GM23338 (cell line): ENCODE data around the gene TSSC4. TPM values are rescaled to one million over a fixed set of nuclear protein-coding genes. Genes with fewer than 3 reads are reported as not detected.

Experiments
- ATAC-seq: fragments of 200-7000 bp; cut with Tn5 transposase; 3 replicates; pipeline ENCODE4 v1.9.1; 2020
- DNase-seq: peaks from one replicate; pipeline ENCODE4 v3.0.0-alpha.2; 2015; ENCODE audit warnings: low spot score
- H2AFZ ChIP-seq: fragments of 200-600 bp; sonication (generic); 2 replicates; pipeline ENCODE4 v1.8.0; 2016; ENCODE audit warnings: antibody characterized with exemption, mild to moderate bottlenecking, moderate library complexity
- H3F3A ChIP-seq: fragments of 200-600 bp; sonication (generic); replicated peaks from 2 replicates; pipeline ENCODE4 v1.8.0; 2017; ENCODE audit warnings: antibody characterized with exemption, mixed run types, low read depth
- H3K27ac ChIP-seq: fragments of 200-600 bp; sonication (generic); 2 replicates; pipeline ENCODE4 v1.6.1; 2016; ENCODE audit warnings: low read depth
- H3K27me3 ChIP-seq: fragments of 200-600 bp; sonication (generic); 2 replicates; pipeline ENCODE4 v1.8.0; 2016; ENCODE audit warnings: mild to moderate bottlenecking, mixed run types, moderate library complexity; ENCODE audit not compliant: insufficient read depth
- H3K36me3 ChIP-seq: fragments of 200-600 bp; sonication (generic); 2 replicates; pipeline ENCODE4 v1.8.0; 2016; ENCODE audit warnings: mild to moderate bottlenecking; ENCODE audit not compliant: insufficient read depth
- H3K4me1 ChIP-seq: fragments of 200-600 bp; sonication (generic); 2 replicates; pipeline ENCODE4 v1.8.0; 2016; ENCODE audit warnings: mild to moderate bottlenecking, moderate library complexity; ENCODE audit not compliant: insufficient read depth
- H3K4me2 ChIP-seq: fragments of 200-600 bp; sonication (generic); 2 replicates; pipeline ENCODE4 v1.7.1; 2017; ENCODE audit warnings: mixed run types
- H3K4me3 ChIP-seq: fragments of 200-600 bp; sonication (generic); 2 replicates; pipeline ENCODE4 v1.6.1; 2016; ENCODE audit warnings: mixed run types
- H3K79me2 ChIP-seq: fragments of 200-600 bp; sonication (generic); replicated peaks from 2 replicates; pipeline ENCODE4 v1.8.0; 2017; ENCODE audit warnings: mild to moderate bottlenecking; ENCODE audit not compliant: insufficient read depth
- H3K9me2 ChIP-seq: fragments of 200-600 bp; sonication (generic); 2 replicates; pipeline ENCODE4 v1.8.0; 2017; ENCODE audit not compliant: insufficient read depth
- H4K20me1 ChIP-seq: fragments of 200-600 bp; sonication (generic); replicated peaks from 2 replicates; pipeline ENCODE4 v1.8.0; 2017; ENCODE audit warnings: mild to moderate bottlenecking; ENCODE audit not compliant: insufficient read depth
- H3K27ac Mint-ChIP-seq: 2 replicates; pipeline ENCODE4 v1.8.0; 2020; ENCODE audit warnings: inconsistent platforms, mild to moderate bottlenecking, moderate library complexity, mixed read lengths
- H3K27me3 Mint-ChIP-seq: 3 replicates; pipeline ENCODE4 v1.8.0; 2022; ENCODE audit warnings: low read depth, mild to moderate bottlenecking, moderate library complexity, mixed read lengths, inconsistent platforms; ENCODE audit not compliant: insufficient read depth, poor library complexity
- H3K36me3 Mint-ChIP-seq: 3 replicates; pipeline ENCODE4 v1.8.0; 2021; ENCODE audit warnings: low read depth, mild to moderate bottlenecking, inconsistent platforms, moderate library complexity, mixed read lengths
- H3K4me1 Mint-ChIP-seq: 3 replicates; pipeline ENCODE4 v1.8.0; 2020; ENCODE audit warnings: mild to moderate bottlenecking, inconsistent platforms, mixed read lengths
- H3K4me3 Mint-ChIP-seq: 3 replicates; pipeline ENCODE4 v1.8.0; 2021; ENCODE audit warnings: moderate library complexity, mild to moderate bottlenecking, inconsistent platforms, mixed read lengths
- H3K9me3 Mint-ChIP-seq: 3 replicates; pipeline ENCODE4 v1.8.0; 2020; ENCODE audit warnings: moderate library complexity, mild to moderate bottlenecking, inconsistent platforms, mixed read lengths
- CREB1 ChIP-seq: fragments of 250-450 bp; sonication (Bioruptor Pico); IDR thresholded peaks from 2 replicates; pipeline ENCODE4 v1.5.0; 2020; ENCODE audit warnings: low read depth, mild to moderate bottlenecking, moderate library complexity
- EZH2 ChIP-seq: fragments of 200-600 bp; sonication (generic); IDR thresholded peaks from one replicate; pipeline ENCODE4 v1.8.0; 2017; ENCODE audit warnings: antibody characterized with exemption, mild to moderate bottlenecking, low read depth; ENCODE audit not compliant: unreplicated experiment
- POLR2AphosphoS5 ChIP-seq: IDR thresholded peaks from 2 replicates; pipeline ENCODE4 v1.6.1; 2016; ENCODE audit warnings: antibody characterized with exemption, low read depth
- STAT1 ChIP-seq: IDR thresholded peaks from one replicate; pipeline ENCODE4 v1.6.1; 2016; ENCODE audit warnings: antibody characterized with exemption; ENCODE audit not compliant: unreplicated experiment
- ZNF462 ChIP-seq: fragments of 250-450 bp; sonication (Bioruptor Pico); IDR thresholded peaks from 2 replicates; pipeline ENCODE4 v1.5.0; 2020; ENCODE audit warnings: mild to moderate bottlenecking, moderate library complexity
- polyA plus RNA-seq: library from polyadenylated mRNA; unstranded; fragments of >200 nt; fragmentation: Nextera tagmentation; extraction: Ambion mirVana; gene quantifications from 2 replicates; pipeline ENCODE4 v1.2.1, GENCODE V29; 2016
- total RNA-seq: library from RNA; depleted of rRNA; stranded (reverse); fragments of >200 nt; shearing (Covaris generic); gene quantifications from 2 replicates; pipeline ENCODE4 v1.2.3, GENCODE V29; 2014

Gene TSSC4
- total and polyA plus RNA-seq, 2 experiments from 2014 or later: 27.5 to 44.3 TPM

- no peak for TF ChIP-seq ZNF462 (CRISPR knock-in tag)
- TF ChIP-seq CREB1 (CRISPR knock-in tag): no peak
Measured at GRCh38 chr11:2447253-2447950, 46.9 kb downstream of the TSSC4 start (continued).

GRCh38 chr11:2447951-2448650 is 47.6 kb downstream of the TSSC4 start:
- no peak overlapping the region for H3K4me2 ChIP-seq
- no peaks in the 10 kb centered on the region; the same call in 1 of the 2 replicates for H3K4me1 ChIP-seq
- H2AFZ ChIP-seq: no peak overlapping the region
- no peaks in the 10 kb centered on the region; the same call in 2 of the 3 replicates for H3K36me3 Mint-ChIP-seq
- no peaks in the 10 kb centered on the region for H3K9me3 Mint-ChIP-seq
- H3K9me2 ChIP-seq: no peaks in the 10 kb centered on the region
- ATAC-seq: no peak
- H3K4me1 Mint-ChIP-seq: no peaks in the 10 kb centered on the region; the same call in 2 of the 3 replicates
- H3K4me3 Mint-ChIP-seq: no peak overlapping the region
- no peaks in the 10 kb centered on the region for H4K20me1 ChIP-seq
- peaks cover 61% of the 10 kb centered on the region for H3K27me3 Mint-ChIP-seq
- H3K4me3 ChIP-seq: no peak overlapping the region
- H3K27me3 ChIP-seq: peaks cover 56% of the 10 kb centered on the region
- H3K27ac Mint-ChIP-seq: no peak overlapping the region
- H3K27ac ChIP-seq: no peak overlapping the region
- H3F3A ChIP-seq: no peaks in the 10 kb centered on the region
- DNase-seq: no peak
- H3K36me3 ChIP-seq: no peaks in the 10 kb centered on the region
- no peaks in the 10 kb centered on the region for H3K79me2 ChIP-seq
- TF ChIP-seq ZNF462 (CRISPR knock-in tag): no peak
- TF ChIP-seq EZH2: no peak
- TF ChIP-seq POLR2AphosphoS5: no peak
- TF ChIP-seq STAT1: no peak
